ENCODE measurements around the gene KLHL25.

Gene KLHL25

GRCh38 chr15:85760531-85761371 is 34.0 kb downstream of the KLHL25 start:
- DNase-seq (ENCODE audit: low read depth), result no peak

- DNase-seq (ENCODE audit: low read depth), result no peak
Measured at GRCh38 chr15:85760049-85760448, 34.7 kb downstream of the KLHL25 start.

DNA sequence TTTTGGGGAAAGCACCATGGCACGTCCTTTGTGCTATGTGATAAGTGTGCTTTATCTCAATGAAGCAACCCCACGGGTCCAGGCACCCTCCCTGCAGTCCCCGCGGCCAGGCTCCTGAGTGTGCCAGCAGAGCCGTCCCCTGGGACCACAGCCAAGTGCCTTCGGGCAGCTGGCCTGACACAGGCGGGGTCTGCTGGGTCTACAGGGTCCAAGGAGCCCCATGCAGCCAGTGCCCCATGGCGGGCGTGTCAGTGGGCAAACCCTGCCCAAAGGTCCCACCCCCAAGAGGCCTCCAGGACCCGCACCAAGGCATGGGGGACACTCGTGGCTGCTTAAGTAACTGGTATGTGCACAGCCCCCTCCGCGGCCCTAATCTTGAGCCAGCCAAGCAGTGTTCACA is 35.3 kb downstream of the KLHL25 start:
- DNase-seq (ENCODE audit: low read depth), result no peak

- DNase-seq (ENCODE audit: low read depth), result no peak
Measured at GRCh38 chr15:85758655-85758978, 36.1 kb downstream of the KLHL25 start.

DNA sequence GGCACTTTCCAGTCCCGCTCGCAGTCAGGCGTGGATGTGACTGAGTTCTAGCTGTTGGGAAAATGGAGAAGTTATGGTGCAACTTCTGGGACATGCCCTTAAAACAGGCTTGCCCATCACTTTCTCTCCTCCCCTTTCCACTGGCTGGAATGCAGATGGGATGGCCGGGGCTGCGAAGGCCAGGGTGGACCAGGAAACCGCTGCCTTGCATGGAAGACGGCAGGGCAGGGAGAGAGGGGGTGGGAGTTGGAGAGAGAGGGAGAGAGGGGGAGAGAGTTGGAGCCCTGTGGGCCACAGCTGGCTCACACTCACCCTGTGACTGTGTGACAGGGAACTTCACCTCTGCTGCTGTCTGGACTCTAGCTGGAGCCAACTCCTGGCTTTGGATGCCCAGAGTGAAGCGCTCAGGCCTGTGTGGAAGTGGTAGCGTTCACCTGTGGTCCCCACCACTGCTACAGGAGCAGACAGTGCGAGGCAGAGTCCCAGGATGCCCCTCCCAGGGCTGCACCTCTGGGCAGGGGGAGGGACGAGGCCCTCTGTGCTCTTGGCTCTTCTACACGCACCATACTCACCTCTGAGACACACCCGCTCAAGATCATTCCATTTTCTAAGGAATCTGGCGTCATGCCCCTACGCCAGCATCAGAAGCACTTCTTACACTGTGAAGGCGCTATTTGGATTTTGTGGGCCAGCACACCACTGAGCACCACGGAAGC is 36.6 kb downstream of the KLHL25 start:
- DNase-seq (ENCODE audit: low read depth), result no peak

DNA sequence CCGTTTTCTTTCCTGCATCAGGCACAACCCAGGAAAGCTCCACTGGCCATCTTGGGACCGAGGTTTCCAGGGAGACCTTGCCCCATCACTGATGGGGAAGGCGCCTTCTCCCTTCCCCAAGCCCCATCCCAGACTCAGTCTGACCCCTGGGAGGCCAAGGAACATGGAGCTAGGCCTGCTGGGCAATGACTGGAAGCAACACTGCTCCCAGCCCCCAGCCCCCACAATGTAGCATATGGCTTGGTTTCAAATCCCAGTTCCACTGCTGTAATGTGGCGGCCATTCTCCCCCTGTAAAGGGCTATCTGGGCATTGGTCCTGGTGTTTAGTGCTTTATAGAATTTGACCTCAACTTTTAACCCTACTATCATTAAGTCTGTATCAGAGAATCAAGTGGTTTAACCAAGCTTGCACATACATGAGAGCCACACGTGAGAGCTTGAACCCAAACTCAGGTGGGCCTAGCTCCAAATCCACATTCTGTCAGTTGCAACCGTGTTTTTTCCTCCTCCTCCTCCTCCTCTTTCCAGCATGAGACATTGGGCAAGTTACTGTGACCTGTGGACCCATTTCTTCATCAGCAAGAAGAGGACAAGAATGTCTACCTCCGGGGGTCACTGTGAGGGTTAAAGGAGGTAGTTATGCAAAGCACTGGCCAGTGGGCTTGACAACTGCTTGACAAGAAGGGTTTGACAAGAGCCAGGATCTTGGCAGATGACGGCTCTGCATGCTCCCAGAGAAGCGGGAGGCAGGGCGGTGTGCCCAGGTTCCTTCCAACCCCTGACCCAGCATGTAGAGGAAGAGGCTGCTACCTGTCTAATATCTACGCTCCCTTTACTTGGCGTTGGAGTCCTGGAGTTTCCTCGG is 37.4 kb downstream of the KLHL25 start:
- no peak for DNase-seq (ENCODE audit: low read depth)

GRCh38 chr15:85756411-85757072 is 38.2 kb downstream of the KLHL25 start:
- no peak for DNase-seq (ENCODE audit: low read depth)

- DNase-seq (ENCODE audit: low read depth), result no peak
Measured at GRCh38 chr15:85755942-85756341, 38.8 kb downstream of the KLHL25 start.

GRCh38 chr15:85755471-85755870 is 39.3 kb downstream of the KLHL25 start:
- DNase-seq (ENCODE audit: low read depth), result no peak

- DNase-seq (ENCODE audit: low read depth), result no peak
Measured at GRCh38 chr15:85754989-85755388, 39.7 kb downstream of the KLHL25 start.

- no peak for DNase-seq (ENCODE audit: low read depth)
Measured at GRCh38 chr15:85753791-85754452, 40.8 kb downstream of the KLHL25 start.

- no peak for DNase-seq (ENCODE audit: low read depth)
Measured at GRCh38 chr15:85753261-85753660, 41.5 kb downstream of the KLHL25 start.

DNA sequence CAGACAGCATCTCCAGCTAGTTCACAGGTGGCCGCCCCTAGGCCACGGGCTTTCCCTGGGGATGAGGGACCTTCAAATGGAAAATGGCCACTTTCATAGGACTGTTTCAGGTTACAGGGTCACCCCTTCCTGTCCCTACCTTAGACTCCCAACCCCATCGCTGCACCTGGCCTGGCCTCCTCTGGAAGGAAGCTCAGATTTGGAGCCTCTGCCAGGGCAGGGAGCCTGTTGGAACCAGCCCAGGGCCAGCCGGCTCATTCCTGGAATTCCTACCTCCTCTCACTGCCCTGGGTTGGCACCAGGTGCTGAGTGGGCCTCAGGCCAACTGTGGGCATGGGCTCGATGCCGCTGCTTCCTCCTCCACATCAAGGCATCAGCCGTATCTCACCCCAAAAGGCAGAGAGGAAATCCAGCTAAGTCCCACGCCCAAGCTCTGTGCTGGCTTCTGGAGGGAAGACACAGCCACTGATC is 42.2 kb downstream of the KLHL25 start:
- no peak for DNase-seq (ENCODE audit: low read depth)

DNA sequence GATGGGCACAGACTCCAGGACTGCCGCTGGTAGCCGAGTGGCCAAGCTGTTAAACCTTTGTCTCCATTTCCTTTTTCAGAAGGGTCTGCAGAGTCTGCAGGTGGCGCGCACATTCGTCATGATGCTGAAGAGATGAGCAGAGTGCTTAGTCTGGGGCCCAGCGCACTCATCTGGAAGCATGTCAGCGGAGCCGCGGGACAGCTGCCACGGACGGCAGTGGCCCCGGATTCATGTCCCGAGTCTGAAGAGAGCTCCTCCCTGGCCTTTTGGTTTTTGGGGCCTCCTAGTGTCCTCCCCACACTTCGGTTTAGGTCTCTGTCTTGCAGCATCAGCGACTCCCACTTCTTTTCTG is 42.6 kb downstream of the KLHL25 start:
- no peak for DNase-seq (ENCODE audit: low read depth)

DNA sequence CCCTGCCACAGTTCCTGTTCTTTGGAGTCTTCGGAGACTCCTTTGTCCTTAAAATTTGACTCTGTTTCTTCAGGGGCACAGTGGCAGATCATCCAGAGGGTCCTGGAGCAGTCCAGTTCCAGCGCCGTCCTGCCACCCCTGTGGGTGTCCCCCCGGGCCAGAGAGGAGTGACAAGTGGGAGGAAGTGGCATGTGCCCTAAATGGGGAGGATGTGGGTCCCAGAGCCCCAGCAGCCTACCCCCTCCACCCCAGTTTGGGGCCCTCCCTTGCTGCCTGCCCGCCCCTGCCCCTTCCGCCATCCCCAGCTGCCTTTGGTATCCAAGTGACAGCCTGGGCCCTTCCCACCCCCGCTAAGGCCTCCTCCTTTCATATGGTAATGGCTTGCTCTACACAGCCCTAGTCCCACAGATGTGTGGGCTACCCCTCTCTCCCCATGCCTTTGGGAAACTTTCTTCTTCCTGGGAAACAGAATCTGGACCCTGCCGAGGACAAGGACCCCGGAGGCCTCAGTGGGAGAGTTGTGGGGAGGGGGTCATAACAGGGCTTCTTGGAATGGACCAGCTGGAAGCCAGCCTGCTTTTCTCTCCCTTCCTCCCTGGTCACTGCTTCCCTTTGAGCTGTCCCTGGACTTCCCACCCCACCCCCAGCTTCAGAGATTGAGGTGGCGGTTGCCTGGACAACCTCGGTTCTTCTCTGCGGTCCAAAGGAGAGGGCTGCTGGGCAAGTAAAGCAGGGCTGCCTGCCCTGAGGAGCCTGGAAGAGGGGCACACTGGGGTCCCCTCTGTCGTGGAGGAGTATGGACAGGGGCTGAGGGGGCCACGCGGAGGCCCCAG is 43.2 kb downstream of the KLHL25 start:
- DNase-seq (ENCODE audit: low read depth), result no peak

GRCh38 chr15:85750319-85751290 is 44.1 kb downstream of the KLHL25 start:
- DNase-seq (ENCODE audit: low read depth), result no peak

DNA sequence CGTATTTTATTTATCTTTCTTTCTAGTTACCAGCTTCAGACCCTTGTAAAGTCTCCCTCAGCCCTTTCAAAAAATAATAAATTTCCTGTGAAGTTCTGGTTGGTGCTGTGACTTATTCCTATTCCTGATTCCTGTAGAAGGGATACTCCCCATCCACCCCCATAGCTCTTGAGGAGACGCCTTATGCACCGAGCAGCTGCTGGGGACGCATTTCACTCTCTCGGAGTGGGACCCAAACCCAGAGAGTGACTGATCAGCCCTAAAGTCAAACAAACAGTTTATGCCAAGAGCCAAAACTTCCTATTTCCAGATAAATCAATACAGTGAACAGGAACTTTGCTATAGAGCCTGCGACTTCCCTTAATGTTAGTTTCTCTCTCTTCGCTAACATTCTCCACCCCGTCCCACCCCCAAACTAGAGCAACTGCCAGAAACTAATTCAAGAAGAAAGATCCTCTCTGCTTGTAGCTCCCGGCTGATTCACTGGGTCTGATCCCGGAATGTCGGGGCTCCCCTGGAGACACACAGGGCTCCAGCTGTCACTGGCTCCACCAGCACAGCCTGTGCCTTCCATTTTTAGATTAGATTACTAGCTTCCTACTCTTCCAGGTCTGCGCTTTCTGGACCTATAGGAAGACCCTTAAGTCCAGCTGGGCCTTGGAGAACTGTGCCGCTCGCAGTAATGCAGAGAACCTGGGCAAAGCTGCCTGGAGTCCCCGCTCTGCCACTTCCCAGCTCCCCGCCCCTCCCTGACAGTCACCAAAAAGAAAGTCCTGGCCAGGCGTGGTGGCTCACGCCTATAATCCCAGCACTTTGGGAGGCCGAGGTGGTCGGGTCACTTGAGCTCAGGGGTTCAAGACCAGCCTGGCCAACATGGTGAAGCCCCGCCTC is 45.2 kb downstream of the KLHL25 start:
- DNase-seq (ENCODE audit: low read depth), result no peak

GRCh38 chr15:85748729-85749128 is 46.0 kb downstream of the KLHL25 start:
- no peak for DNase-seq (ENCODE audit: low read depth)
